Measurements from ENCODE around the gene FOXP1.

Gene FOXP1

DNA sequence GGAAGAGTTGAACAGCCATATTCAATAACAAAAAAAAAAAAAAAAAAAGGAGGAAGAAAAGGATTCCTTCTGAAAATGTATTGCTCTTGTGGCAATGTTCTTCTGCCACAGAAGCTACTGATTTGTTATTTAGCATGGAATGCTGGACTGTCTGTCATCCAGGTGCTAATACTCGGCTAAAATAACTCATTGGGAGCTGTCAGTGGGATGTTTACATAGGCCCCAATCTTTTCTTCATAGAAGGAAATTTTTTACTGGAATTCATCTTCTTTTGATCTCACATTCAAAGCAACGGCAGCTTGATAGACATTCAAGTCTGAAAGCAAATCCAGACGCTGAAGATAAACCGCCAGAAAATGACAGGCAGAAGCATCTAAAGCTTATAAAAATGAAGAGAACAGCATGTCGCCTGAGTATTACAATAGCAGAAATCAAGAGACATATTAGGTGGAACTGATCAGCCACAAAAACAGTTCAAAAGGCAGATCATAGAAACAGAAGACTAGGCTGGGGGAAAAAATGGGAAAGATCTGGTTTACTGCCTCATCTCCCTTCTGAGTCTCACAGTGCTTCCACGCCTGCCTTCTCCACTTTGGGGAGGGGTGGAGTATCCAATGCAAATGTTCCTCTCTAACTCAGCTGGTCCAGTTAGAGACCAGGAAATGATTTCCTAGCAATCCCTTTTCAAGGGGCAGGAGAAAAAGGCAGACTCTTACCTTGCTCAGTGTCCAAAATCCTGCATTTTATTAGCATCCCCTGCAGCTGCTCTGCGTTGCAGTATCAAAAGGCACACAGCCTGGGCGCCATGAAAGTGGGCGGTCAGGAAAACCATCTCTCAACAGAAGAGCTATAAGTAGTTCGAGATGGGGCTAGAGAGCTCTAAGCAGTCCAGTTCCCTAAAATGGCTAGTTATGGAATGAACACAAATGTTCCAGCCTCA lies 451.9 kb downstream of the FOXP1 start:
- DNase-seq, result no peak

DNA sequence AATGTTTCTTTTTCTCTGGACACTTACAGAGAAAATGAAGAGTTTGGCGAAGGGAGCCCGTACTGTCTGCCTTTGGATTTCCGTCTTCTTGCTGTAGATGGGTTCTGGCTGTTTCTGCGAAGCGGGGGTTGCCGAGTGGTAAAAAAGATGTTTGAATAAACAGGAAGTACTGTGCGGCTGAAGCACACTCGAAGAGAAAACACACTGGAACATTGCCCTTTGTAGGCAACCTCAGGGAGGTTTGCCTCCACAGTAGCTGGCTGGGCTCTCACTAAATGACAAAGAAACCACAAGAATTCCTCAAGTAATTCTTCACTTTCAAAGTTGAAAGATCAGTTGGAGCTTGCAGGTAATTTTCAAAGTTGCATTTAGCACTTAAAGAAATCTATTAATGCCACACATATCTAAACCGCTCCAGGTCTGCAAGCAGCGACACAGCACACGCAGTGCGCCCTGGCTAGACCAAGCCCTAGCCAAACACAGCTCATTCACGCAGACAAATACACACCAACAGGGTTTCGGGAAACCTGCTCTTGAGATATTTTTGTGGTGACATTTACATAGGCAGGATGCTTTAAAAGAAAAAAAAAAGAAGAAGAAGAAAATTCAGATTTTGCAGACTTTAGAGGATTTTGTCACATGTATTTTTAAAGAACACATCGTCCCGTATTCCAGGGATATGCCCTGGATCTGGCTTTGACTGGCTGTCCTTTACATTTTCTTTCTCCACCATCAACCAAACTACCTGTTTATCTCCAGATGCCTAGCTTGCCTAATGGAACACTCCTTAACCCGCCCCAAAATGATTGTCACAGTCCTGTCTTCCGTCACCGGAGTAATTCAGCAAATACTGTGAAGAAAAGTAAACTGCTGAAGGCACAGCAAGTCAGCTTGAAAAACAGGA lies 452.8 kb downstream of the FOXP1 start:
- DNase-seq, result peak; percentile 75

DNA sequence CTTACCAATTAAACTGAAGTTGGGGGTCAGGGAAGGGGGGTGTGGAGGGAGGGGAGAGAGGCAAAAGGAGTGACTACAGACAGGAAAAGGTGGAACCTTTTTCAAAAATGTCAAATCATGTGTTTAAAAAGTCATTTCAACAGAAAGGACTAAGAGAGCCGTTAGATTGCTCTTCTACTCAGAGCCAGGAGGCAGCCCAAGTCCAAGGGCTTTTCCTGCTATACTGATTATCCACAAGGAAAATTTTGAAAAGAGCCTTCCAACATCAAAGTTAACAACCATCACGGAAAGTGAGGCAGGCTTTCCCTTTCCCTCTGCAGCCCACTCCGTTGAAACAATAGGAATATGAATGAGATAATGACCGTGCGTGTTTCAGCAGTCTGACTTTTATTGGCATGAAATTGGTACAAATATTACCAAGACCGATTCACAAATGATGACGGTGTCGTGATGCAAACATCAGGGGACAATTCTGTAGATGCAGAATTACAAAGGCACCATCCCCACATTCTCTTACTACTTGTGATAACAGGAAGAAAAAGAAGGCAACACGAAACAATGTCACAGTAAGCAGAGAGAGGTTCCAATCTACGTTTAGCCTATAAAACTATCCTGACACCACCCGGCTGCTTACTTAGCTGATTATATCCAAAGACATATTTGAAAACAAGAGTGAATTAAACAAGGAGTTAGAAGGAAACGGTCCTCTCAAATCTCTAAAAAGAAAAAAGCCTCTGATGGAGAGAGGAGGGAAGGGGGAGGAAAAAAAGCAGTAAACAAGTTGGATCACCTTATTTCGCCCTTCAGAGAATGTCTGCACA lies 453.7 kb downstream of the FOXP1 start:
- no peak for DNase-seq

DNA sequence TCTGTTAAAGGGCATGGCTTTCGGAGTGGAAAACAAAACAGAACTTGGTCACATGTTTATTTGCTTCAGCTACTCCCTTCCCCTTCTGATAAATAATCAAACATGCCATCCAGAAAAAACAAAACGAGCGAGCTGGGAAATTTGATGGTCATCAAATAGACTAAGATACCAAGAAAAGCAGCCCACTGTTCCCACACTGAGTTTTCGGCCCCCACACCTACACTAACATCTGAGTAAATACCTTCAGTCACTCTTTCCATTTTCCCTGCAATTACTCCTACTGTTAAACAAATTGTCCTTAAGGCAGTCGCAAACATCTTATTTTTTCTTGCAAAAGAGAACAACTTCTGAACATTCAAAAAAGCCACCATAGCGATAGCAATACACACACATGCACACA lies 454.6 kb downstream of the FOXP1 start:
- no peak for DNase-seq

DNA sequence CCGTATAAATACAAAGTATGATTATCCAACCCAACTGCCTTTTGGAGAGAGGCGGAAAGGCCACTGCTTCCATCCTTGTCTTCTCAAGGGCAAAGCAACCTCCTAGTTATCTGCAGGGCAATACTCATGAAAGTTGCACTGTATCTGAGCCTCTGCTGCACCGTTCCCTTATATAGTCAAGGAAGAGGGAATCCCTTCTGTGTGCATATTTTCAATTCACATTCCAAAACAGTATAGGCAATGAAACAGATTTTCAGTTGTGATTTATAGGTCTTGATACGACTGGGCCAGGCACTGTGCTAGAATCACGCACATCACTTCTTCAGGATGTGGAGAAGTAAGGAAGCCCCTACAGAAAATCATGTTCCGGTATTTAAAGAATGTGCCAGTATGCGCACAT lies 455.7 kb downstream of the FOXP1 start:
- no peak for DNase-seq

DNA sequence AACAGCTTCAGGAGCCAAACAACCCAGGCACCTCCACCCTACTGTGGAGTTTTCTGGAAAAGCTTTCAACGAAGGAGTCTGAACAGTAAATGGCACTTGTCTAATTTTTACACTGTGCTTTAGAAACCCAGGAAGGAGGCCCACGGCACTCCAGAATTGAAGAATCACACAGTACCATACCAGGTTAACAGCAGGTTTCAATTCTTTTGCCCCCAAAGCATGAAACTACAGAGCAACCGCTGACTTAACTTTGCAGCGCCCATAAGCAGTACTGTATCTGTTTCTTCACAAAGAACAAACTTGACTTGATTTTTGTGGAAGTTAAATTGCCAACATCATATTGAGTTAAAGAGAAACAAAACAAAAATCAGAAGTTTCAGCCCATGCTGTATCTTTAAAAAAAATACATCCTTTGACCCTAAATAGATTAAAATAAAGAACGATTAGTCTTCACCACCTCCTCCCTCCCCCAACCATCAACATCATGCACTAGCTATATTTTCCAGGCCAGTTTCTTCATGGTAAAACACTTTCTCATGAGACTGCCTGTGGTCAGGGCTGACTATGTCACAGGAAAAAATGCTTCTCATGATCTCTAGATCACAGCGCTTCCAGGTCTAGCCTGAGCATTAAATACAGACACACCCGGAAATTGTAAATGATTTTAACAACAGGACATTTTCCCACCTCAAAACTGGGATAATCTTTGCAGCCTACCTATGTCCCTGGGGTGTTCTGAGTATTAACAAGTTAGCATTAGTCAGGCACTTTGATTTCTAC lies 456.3 kb downstream of the FOXP1 start:
- peak; percentile 52 for DNase-seq

DNA sequence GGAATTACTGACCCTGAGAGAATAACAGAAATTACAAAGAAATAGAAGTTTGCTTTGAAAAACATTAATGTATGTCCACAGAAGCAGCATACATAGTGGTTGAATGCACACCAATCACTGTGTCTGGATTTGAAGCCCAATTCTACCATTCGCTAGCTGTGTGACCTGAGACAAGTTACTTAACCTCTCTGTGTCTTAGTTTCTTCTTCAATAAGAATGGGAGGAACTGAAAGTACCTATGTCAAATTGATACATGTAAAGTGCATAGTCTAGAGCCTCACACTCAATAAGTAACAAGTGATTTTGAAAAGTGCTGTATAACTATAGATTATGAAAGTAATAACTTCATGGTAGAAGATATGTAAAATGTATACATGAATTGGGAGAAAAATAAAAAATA lies 457.8 kb downstream of the FOXP1 start:
- DNase-seq, result no peak

DNA sequence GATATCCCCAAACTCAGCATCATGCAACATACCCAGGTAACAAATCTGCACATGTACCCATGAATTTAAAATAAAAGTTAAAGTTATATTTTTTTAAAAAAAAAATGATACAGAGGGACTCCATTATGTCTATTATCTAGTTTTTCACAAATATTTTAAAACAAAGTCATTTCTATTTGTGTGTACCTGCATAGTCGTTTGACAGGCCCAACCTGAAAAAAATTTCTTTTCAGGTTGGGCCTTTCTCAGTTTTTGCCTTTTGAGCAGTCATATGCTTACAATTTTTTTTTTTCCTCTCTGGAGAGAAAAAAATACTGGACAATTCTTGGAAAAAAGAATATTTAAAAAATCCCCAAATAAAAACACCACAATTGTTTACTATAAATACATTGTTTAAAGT lies 459.5 kb downstream of the FOXP1 start:
- DNase-seq, result no peak

DNA sequence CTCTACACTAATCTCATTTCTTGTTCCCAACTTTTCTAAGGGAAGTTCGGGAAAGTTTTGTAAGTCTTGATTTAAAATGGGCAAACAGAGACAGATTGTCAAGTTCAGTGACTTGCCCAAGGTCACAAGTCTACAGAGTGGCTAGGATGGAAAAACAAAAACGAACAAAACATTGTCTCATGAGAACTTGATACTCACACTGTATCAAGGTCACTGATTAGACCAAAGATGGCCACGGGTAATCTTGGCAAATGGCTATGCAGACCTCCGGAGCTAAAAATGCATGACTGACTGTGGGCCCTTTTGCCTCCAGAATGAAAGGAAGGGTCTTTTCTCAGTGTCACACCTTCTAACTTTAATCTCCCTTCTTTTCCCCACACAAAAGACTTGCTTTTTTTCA lies 460.9 kb downstream of the FOXP1 start:
- no peak for DNase-seq

DNA sequence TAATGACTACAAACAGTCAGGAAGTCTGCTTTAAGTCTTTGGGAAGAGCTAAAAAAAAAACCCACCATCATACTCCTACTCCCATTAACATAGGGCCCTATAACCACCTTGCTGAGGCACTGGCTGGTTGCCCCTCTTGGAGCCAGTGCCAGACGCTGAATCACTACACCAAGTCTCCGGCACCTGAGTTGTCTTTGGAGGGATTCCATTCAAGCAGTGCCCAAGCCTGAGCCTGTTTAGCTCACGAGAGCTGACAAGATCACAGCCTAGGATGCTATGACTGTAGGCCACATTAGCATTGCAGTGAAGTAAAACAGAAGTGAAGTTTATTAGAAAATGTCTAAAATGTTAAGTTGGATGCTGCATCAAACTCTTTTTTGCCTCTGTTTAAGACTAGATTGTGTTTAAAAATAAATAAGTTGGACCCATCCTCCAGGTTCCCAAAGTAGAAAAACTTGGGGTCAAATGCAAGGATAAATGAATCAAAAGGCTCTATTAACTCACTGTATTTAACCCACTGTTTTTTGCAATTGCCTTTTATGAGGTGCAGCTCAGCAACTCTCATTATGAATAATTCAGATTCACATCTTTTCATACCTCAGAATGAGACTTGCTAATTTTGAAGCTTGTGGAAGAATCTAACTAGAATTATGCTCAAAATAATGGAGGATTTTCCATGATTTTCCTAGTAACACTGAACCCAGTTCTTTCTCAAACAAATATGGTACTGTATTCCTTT lies 461.9 kb downstream of the FOXP1 start:
- DNase-seq, result no peak

DNA sequence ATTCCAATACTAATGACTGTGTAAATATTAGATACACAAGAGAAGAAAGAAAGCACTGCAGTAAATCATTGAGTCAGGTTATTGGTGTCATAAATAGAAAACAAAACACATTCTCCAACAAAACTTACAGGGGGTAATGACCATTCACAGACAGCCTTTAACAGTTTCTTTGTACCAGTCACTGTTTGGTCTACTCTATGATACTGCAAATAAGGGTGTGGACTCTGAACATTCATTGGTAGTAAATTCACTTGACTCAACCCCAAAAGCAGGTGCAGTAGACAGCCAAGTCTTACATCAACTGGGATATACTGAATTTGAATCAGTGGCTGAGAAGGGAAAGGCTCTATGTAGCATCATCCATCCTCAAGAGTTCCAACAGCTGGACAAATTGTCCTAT lies 463.5 kb downstream of the FOXP1 start:
- DNase-seq, result no peak

DNA sequence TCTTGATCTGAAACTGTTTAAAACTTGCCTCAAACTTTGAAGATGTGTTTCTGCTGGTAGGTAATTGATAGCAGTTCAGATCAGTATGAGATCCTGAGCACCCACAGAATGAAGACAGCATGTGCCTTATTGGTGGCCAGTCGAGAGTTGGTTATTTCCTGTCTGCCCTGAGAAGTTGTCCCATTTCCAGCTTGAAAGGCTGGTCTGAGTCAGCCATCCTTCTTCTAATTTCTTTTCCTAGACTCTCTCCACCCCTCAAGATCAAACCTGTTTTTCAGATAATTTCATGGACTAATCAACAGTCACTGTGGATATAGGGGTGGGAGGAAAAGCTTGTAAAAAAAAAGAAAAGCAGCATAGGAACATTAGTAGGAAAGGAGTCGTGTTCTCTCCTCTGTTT lies 464.4 kb downstream of the FOXP1 start:
- no peak for DNase-seq

DNA sequence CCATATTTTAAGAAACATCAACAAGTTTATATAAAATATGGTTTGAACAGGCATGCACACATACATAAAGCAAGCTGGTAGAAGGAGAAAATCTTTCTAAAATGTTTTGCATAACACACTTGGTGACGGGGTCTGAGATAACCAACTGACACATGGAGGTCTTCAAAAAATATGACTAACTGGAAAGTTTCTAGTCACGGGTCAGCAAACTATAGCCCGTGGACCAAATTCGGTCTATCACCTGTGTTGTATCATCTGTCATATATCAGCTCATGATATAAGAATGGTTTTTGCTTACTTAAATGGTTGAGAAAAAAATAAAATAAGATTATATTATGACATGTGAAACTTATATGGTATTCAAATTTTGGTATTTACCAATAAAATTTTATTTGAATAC lies 465.1 kb downstream of the FOXP1 start:
- no peak for DNase-seq

DNA sequence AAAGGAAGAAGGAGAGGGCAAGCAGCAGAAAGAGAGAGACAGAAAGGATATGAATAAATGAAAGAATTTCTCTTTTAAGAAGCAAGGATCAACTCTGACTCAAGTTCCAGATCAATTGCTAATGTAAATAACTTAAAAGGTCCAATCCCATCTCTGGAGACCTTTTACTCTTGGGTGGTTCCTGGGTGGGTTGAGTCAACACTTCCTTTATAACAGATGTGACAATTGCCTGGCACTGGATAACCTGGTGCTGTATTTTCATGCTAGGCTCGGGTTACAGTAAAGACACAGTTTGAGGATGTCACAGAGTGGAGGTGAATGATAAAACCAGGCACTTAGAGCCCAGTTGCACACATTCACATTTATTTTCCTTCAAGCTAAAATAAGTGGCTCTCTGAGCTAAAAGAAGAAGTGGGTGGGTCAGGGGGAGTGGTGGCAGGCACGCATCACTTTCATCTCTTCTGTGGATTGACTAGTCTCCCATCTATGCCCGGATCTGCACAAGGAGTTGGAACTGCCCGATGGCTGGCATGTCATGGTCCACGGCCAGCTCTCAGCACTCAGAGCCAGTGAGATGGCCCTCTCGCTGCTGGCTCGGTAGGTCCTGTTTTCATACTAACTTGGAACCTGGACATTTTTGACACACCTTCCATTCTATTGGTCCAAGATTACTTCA lies 465.8 kb downstream of the FOXP1 start:
- DNase-seq, result no peak

DNA sequence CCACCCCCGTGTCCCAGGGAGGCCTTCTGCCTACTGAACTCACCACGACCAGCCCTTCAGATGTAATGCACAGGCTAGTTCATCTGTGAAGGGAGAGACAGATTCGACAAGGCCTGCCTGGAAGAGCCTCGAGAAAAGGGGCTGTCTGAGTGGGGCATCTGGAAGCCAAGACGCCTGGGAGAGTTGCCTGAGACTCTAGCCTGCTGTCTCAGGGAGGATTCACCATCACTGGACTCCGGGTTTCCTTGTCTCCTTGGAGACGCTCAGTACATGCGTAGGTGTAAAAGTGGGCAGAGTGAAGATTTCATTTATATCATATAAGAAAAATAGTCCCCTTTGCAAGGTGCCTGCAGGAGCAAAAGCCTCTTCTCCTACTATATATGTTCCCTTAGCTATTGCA lies 468.9 kb downstream of the FOXP1 start:
- no peak for DNase-seq

DNA sequence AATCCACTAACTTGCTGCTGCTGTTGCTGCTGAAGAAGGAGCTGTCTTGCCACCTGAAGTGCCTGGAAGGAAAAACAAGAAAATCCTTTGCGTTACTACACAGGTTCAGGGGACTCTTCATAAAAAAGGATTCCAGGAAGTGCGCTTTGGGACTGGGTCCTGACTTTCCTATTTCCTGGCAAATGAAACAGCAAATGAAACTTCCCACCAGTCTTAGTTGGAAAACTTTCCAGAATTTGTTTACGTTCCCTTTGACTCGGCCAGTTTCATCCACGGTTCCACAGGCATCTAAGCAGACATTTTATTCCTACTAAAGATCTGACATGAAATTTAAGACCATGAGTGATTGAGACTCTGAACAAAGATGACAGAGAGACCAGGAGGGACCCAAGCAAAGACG lies 471.0 kb downstream of the FOXP1 start:
- DNase-seq, result no peak

DNA sequence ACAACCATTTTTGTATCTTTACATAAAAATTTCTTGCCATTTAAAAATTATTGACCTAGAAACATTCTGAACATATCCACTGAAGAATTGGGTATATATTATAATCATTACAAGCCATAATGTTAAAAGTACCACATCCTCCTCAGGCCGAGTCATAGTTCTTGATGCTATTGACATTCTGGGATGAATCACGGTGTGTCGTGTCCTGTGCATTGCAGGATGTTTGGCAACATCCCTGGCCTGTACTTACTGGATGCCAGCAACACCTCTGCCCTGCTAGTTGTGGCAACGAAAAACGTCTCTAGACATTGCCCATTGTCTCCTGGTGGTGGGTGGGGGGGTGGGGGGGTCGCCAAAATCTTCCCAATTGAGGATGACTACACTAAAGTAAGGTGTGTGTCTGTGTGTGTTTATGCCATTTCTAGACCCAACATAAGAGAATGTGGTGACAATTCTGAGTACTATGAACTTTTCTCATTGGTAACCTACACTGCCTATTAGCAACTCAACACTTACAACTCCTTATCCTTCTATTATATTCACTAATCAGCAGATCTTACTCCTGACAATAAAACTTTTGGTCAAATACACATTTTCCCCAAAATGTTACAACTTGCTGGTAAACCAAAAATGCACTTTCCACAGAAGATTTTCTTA lies 471.6 kb downstream of the FOXP1 start:
- no peak for DNase-seq

DNA sequence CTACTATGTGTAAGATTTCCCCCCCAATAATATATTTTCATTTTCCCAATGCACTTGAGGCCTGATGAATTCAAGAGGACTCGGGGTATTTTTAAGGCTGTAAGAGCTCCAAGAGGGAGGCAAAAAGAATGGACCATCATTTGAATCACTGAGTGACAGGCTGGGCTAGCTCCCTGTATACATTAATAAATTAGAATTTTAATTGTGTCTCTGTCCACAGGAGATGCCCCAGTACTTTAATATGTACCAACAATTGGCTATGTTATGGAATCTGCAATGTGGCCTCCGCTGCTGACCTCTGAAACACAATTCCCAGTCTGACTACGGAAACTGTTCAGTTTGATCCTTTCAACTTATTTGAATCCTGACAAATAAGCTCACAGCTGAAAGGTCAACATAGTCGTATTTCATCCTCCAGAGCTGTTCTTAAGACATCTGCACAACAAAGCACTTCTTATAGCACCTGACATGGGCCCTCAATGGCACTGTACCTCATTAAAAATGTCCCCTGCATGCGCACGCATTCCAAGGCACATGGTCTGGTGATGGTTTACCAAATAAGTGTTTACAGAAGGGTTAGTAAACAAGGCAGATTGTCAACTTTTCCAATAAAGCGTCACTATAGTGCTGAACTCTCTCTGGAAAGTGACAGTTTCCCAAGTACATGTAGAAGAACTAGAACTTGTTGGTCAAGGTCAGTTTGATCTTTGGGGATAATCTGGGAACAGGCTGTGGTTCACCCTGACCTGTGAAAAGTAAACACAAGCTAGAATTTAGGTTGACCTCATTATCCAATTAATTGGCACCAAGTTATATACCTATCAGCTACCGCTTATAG lies 472.9 kb downstream of the FOXP1 start:
- no peak for DNase-seq

DNA sequence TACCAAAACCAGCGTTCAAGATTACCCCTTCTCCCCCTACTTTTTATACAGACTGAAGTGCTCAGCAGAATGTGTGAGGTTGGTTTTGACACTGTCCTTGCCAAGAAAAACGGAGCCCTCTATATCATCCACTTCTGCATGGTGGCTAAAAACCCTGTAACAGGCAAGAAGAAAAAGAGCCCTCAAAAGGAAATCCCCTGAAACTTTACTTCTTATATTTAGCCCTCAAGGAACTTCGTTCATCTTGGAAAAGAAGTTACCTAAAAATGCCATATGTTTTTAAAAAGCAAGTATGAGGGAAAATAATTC lies 473.6 kb downstream of the FOXP1 start:
- DNase-seq, result no peak

Measured in stimulated activated CD8-positive, alpha-beta memory T cell treated with anti-CD3 and anti-CD28 coated beads, Interleukin-4, amount 100 ng/mL, for 48 hours (primary cell).